Measurements from ENCODE around the gene NDUFS8.

DNA sequence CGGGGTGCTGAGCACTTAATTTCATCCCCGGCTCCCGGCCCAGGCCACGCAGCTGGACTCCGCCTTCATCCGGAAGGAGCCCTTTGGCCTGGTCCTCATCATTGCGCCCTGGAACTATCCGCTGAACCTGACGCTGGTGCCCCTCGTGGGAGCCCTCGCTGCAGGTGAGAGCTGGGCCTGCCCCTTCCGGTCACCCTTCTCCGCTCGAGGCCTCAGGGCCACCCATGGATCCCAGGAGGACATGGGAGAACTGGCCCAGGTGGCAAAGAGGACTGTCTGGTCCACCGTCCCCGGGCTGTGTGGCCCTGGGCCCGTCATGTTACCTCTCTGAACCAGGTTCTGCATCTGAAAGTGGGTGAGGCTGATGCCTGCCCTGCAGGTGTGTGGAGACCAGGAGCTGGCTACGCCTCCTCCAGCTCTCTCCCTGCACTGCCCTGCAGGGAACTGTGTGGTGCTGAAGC, 11.7 kb upstream of the NDUFS8 start:
- TF ChIP-seq, protein P1, sequence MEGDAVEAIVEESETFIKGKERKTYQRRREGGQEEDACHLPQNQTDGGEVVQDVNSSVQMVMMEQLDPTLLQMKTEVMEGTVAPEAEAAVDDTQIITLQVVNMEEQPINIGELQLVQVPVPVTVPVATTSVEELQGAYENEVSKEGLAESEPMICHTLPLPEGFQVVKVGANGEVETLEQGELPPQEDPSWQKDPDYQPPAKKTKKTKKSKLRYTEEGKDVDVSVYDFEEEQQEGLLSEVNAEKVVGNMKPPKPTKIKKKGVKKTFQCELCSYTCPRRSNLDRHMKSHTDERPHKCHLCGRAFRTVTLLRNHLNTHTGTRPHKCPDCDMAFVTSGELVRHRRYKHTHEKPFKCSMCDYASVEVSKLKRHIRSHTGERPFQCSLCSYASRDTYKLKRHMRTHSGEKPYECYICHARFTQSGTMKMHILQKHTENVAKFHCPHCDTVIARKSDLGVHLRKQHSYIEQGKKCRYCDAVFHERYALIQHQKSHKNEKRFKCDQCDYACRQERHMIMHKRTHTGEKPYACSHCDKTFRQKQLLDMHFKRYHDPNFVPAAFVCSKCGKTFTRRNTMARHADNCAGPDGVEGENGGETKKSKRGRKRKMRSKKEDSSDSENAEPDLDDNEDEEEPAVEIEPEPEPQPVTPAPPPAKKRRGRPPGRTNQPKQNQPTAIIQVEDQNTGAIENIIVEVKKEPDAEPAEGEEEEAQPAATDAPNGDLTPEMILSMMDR (IDR thresholded peaks at IDR 0.05; ENCODE audit: low read depth, low read length, poor library complexity, severe bottlenecking), result no peak
- TF ChIP-seq EZH2phosphoT487 (IDR thresholded peaks at IDR 0.05; ENCODE audit: borderline replicate concordance, low read length), result no peak

Data from DOHH2 (cell line).